Loucy (cell line): ENCODE measurements around the gene MRPS12.

Experiments
- CTCF ChIP-seq: fragments of 200-600 bp; sonication (generic); conservative IDR thresholded peaks from 2 replicates; pipeline ENCODE4 v1.5.1; 2014; ENCODE audit warnings: mild to moderate bottlenecking, antibody characterized with exemption, low read length
- EZH2phosphoT487 ChIP-seq: fragments of 200-600 bp; IDR thresholded peaks from 2 replicates; pipeline ENCODE4 v1.6.1; 2018; ENCODE audit warnings: antibody characterized with exemption, mild to moderate bottlenecking, moderate library complexity, borderline replicate concordance

DNA sequence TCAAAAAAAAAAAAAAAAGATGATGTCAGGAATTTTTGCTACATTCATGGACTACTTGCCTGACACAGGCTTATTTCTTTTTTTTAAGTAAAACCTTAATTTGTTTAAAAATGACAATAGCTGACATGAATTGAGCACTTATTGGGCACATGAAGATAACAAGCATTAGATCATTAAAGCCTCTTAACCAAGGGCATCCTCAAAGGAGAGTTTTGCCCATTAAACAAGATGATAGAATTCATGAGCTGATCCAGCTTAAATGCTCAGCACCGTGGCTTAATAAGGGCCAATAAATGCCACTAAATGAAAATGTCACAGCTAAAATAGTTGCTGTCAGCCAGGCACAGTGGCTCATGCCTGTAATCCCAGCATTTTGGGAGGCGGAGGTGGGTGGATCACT lies 25.5 kb downstream of the MRPS12 start:
- TF ChIP-seq CTCF (no peak), EZH2phosphoT487 (no peak)
